ENCODE results near the gene TUBA3E. TPM values are rescaled to one million over a fixed set of nuclear protein-coding genes. Genes with fewer than 3 reads are reported as not detected.
"Not testable (repeated sequence)": the region's sequence is repeated elsewhere in the genome, so short reads cannot be mapped to it uniquely, and the experiment has no call there.

The TUBA3E gene
- total RNA-seq, 6 donors from 2014 or later, result not detected

DNA sequence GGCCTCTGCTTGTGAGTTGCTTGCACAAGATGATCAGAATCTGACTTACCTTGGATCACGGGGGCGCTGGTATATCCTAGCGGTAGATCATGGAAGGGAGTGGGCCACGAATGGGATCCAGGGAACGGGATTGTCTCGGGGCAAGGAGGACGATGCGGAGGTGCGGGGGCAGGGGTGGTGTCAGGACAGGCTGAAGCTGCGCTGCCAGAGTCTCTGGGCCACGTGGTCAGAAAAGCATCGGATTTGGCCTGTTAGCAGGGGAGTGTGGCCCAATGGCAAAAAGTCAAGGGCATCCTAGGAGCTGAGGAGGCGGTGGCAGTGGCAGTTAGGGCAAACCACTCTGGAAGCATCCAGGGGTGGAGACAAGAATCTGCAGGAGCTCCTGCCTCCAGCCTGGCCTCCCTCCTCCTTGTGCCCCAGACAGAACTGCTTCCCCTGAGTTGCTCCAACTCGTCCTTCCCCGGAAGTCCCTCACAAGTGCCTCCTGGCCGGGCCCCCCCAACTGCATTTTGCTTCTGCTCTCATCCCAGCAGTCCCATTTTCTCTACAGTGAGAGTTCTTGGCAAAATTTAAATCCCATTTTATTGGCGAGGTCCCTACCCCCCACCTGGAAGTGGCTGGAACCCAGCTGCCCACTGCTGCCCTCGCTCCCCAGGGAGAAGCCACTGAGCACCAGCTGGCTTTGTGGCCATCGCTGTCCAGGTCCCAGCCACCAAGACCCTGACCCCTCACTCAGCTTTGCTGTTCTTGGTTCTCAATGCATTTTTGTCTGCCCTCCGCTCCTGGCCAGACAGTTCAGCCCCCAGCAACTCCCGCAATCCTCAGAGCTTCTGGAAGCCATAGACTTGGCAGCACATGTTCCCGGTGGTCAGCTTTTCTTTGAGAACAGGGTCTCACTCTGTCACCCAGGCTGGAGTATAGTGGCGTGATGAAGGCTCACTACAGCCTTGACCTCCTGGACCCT is 47.8 kb downstream of the TUBA3E start:
- WGBS, 2 donors, result 92 to 93% methylated on average over 23 of the region's 23 CpGs
- TF ChIP-seq EP300 (IDR thresholded peaks at IDR 0.05), result no peak
- TF ChIP-seq, protein P1, sequence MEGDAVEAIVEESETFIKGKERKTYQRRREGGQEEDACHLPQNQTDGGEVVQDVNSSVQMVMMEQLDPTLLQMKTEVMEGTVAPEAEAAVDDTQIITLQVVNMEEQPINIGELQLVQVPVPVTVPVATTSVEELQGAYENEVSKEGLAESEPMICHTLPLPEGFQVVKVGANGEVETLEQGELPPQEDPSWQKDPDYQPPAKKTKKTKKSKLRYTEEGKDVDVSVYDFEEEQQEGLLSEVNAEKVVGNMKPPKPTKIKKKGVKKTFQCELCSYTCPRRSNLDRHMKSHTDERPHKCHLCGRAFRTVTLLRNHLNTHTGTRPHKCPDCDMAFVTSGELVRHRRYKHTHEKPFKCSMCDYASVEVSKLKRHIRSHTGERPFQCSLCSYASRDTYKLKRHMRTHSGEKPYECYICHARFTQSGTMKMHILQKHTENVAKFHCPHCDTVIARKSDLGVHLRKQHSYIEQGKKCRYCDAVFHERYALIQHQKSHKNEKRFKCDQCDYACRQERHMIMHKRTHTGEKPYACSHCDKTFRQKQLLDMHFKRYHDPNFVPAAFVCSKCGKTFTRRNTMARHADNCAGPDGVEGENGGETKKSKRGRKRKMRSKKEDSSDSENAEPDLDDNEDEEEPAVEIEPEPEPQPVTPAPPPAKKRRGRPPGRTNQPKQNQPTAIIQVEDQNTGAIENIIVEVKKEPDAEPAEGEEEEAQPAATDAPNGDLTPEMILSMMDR (IDR thresholded peaks at IDR 0.05), result no peak
- no peak for TF ChIP-seq POLR2AphosphoS5 (IDR thresholded peaks at IDR 0.05)
- TF ChIP-seq POLR2A (IDR thresholded peaks at IDR 0.05), result no peak
- no peak overlapping the region for H3K27ac ChIP-seq
- DNase-seq (peak in 1 of 2 donors; percentile 37), ATAC-seq (ENCODE audit: low FRiP score in 2 of 2) (no peak)
- no peak overlapping the region for H3K4me3 ChIP-seq
- H3K9me3 ChIP-seq, result no peaks in the 10 kb centered on the region
- no peaks in the 10 kb centered on the region for H3K27me3 ChIP-seq
- no peaks in the 10 kb centered on the region for H3K4me1 ChIP-seq
- peaks cover 0 to 42% (median 27%) of the 10 kb centered on the region in 4 donors for H3K36me3 ChIP-seq

DNA sequence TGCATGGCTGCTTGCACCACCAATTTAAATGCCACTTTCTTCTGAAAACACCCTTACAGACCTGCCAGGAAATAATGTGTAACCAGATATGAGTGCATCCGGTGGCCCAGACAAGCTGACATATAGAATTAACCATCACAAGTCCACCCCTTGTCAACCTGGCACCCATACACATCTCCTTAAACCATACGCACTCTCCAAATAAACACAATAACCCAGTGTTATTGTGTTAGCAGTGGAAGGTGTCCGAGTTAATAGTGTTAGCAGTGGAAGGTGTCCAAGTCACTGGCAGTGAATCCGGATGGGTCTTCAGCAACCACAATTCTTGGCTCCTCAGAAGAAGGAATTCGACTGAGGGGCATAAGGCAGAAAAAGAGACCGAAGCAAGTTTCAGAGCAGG is 49.7 kb downstream of the TUBA3E start:
- 41 to 46% methylated on average over 5 to 6 of the region's 6 CpGs for WGBS, 2 donors
- H3K27ac ChIP-seq; DNase-seq; H3K9me3 ChIP-seq; ATAC-seq (ENCODE audit: low FRiP score in 2 of 2); H3K27me3 ChIP-seq; H3K4me3 ChIP-seq: not testable (repeated sequence)
- Histone ChIP-seq H3K4me1 (peaks cover 0 to 13% (median 4%) of the 10 kb centered on the region in 4 donors), H3K36me3 (peaks cover 0 to 22% (median 15%) of the 10 kb centered on the region in 4 donors)

DNA sequence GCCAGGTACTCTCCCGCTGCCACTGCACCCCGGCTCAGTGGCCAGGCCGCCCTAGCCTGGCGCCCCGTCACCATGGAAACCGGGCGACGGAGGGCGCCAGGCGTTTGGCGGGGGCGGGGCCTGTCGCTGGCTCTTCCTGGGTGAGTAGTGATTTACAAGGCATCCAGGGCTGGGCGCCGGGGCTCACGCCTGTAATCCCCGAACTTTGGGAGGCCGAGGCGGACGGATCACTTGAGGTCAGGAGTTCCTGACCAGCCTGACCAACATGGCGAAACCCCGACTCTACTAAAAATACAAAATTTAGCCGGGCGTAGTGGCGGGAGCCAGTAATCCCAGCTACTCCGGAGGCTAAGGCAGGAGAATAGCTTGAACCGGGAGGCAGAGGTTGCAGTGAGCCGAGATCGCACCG is 53.2 kb downstream of the TUBA3E start, which contains the start of gene CCDC74B:
TSS of gene CCDC74B (minus strand) at position 107 of the 409 bp plus-strand sequence. CDS start 116 bp downstream, outside the sequence.
- H3K9me3 ChIP-seq, H3K36me3 ChIP-seq, H3K27me3 ChIP-seq, H3K27ac ChIP-seq: not testable (repeated sequence)
- H3K4me3 ChIP-seq, result peak within 1 kb of the TSS in 3 of 4 donors; percentile 30 to 40 (median 36)
- H3K4me1 ChIP-seq, result peaks cover 0 to 13% (median 4%) of the 10 kb centered on the region in 4 donors
- peak in 1 of 2 donors; percentile 85 for ATAC-seq (ENCODE audit: low FRiP score in 2 of 2)
- 23 to 26% methylated on average over 10 to 17 of the region's 30 CpGs for WGBS, 2 donors
- peak in 1 of 2 donors; percentile 91 for DNase-seq

DNA sequence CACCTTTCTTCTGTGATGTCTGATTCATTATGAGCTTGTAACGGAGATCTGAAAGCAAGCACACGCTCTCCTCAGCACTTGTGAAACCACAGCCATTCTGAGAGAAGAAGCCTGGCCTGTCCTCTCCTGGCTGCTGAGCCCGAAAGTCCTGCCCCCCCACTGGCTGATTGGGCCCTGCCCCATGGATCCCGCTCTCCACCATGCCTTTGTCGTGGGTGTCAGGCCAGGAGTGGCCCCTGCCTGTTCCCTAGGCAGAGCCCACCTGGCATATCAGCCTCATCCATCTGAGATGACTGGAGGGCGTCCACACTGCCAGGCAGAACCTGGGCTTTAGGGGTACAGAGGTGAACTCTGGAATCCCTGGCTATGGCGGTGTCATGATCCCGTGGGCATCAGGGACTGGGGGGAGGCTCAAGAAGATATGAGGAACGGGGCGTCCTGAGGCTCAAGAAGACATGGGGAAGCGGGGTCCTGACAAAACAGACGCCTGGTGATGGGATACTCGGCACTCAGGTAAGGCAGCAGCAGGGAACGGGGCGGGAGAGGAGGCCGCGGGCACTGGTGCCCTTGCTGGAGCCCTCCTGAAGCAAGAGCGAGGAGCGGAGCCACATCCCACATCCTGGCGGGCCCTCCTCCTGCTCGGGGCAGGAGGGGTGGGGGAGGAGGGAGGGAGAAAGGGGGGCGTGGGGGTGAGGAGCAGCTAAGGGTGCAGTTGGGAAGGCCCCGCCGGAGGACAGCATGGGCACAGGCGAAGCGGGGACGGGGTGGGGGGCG is 54.8 kb downstream of the TUBA3E start:
- H3K27me3 ChIP-seq, result not testable (repeated sequence)
- 44 to 58% methylated on average over 12 to 17 of the region's 28 CpGs for WGBS, 2 donors

DNA sequence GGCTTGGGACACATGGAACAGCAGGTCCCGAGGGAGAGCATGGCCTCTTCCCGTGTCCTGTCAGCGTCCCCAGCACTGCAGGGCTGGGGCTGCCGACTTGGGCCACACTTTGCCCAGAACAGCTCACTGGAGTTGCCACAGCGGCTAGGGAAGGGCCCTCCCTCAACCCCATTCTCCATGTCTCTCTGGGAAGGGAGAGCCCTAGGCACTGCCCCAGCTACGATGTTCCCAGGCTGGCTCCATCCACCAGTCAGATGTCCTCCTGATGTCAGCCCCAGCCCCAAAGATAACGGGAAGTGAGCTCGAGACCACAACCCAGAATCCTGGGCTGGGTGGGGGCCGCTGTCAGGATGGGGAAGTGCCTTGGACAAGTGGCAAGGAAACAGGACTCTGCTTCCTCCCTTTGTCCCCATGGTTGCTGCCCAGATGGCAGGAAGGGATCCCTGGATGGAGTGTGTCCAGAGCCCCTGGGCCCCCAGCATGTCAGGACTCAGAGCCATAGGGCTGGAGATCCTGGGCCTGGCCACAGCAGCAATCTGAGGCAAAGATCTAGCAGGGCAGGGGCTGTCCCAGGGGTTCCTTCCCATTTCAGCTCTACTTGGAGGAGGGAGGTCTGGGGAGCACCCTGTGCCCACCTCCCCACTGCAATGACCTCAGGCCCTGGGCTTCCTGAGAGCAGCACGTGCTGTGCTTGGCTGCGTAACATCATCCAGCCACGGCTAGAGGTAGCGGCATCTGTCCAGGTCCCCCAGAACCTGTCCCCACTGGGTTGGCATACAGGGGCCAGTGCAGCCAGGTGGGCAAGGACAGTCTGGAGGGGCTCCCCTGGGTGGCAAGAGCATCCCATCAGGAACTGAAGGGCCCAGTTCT is 55.6 kb downstream of the TUBA3E start:
- not testable (repeated sequence) for H3K27ac ChIP-seq; H3K4me3 ChIP-seq; H3K9me3 ChIP-seq; ATAC-seq (ENCODE audit: low FRiP score in 2 of 2); H3K36me3 ChIP-seq; H3K27me3 ChIP-seq
- WGBS, 2 donors, result 71% methylated on average over 10 of the region's 13 CpGs; no CpG with 5 or more reads in 1 of the 2 donors
- H3K4me1 ChIP-seq, result peaks cover 0 to 13% (median 4%) of the 10 kb centered on the region in 4 donors
- DNase-seq, result peak in 1 of 2 donors; percentile 46

More for the DNA sequence above, 54.8 kb downstream of the TUBA3E start:
- not testable (repeated sequence) for H3K36me3 ChIP-seq; H3K9me3 ChIP-seq; ATAC-seq (ENCODE audit: low FRiP score in 2 of 2); DNase-seq; H3K27ac ChIP-seq
- Histone ChIP-seq H3K4me1 (peaks cover 0 to 13% (median 4%) of the 10 kb centered on the region in 4 donors), H3K4me3 (peak overlapping the region in 3 of 4 donors; percentile 30 to 40 (median 36))

Other genes starting within 250 kb of the TUBA3E start
- not detected for gene RAB6C, start 218.8 kb downstream of the TUBA3E start, total RNA-seq
- gene POTEF, start 69.2 kb downstream of the TUBA3E start, total RNA-seq, result not detected
- gene CCDC74B, start 53.3 kb downstream of the TUBA3E start, total RNA-seq, result 10 to 100 TPM in 3 of 6 donors, 1 to 10 TPM in 2, under 1 TPM in 1; 0.40 to 20.5 (median 9.5) TPM
- gene SMPD4, start 16.8 kb downstream of the TUBA3E start, total RNA-seq, result 100 to 1,000 TPM in 1 of 6 donors, 10 to 100 TPM in 5; 33.3 to 109 (median 44.6) TPM
- gene MZT2B, start 16.2 kb downstream of the TUBA3E start, total RNA-seq, result 100 to 1,000 TPM in 5 of 6 donors, 10 to 100 TPM in 1; 78.7 to 203 (median 130) TPM
- gene IMP4, start 144.5 kb upstream of the TUBA3E start, total RNA-seq, result 100 to 1,000 TPM in 2 of 6 donors, 10 to 100 TPM in 4; 45.6 to 118 (median 63.0) TPM
- 100 to 1,000 TPM in 2 of 6 donors, 10 to 100 TPM in 4; 59.0 to 156 (median 89.4) TPM for gene PTPN18, start 157.6 kb upstream of the TUBA3E start, total RNA-seq